K562 (cell line): Measurements from ENCODE around the gene ASCC1. TPM values are rescaled to one million over a fixed set of nuclear protein-coding genes. Genes with fewer than 3 reads are reported as not detected.

Source experiments
- ATAC-seq: fragments of 200-7000 bp; cut with Tn5 transposase; 3 replicates; pipeline ENCODE4 v1.9.1; 2020; ENCODE audit warnings: moderate library complexity
- BruUV-seq: library from RNA; stranded (reverse); fragments of 400-500 nt; replicated peaks from 2 replicates; lab custom pipeline; 2021; lab: Mats Ljungman, UMichigan
- CTCF ChIA-PET: fragments of 300-600 bp; formaldehyde crosslinking; extraction: SDS; loops from one replicate; lab custom pipeline; 2021; ENCODE audit warnings: low intra/inter-chr PET ratio; lab: Yijun Ruan, JAX
- POLR2A ChIA-PET: fragments of 300-600, 350-650 bp; sonication (Branson Sonifier 250); formaldehyde crosslinking; extraction: SDS; loops from one replicate; lab custom pipeline; 2021; ENCODE audit warnings: antibody characterized with exemption, inconsistent platforms; lab: Yijun Ruan, JAX
- DNase-seq, 4 experiments: peaks; one replicate each; pipeline versions ENCODE4 v3.0.0 to v3.0.0-alpha.2; 2011 to 2018; ENCODE audit warnings: low spot score in 3 of 4, mixed read lengths in 3 of 4; ENCODE audit errors: extremely low read depth in 1 of 4
- FAIRE-seq: peaks from 2 replicates; lab custom pipeline; 2011; peaks lifted over from hg19 to GRCh38; lab: Jason Lieb, UNC
- H2AFZ ChIP-seq: 2 replicates; pipeline ENCODE4 v1.6.0; 2011; ENCODE audit warnings: low read depth, low read length, control low read depth, inconsistent platforms
- H3K27ac ChIP-seq: fragments of 200-600 bp; 3 replicates; pipeline ENCODE4 v1.8.0; 2011; ENCODE audit warnings: low read depth, mild to moderate bottlenecking, control low read depth, inconsistent platforms, low read length, moderate library complexity, mixed read lengths; ENCODE audit errors: extremely low read depth
- H3K27me3 ChIP-seq, 2 experiments: fragments of 300-600 bp in 1 of 2; 2 replicates in 1 of 2; 3 replicates in 1 of 2; pipeline versions ENCODE4 v1.6.0 to v1.8.0; 2011; ENCODE audit warnings: inconsistent platforms in 2 of 2, low read length in 2 of 2, mild to moderate bottlenecking in 1 of 2, mixed read lengths in 1 of 2, moderate library complexity in 1 of 2; ENCODE audit not compliant: control insufficient read depth in 2 of 2, insufficient read depth in 2 of 2
- H3K36me3 ChIP-seq: fragments of 300-600 bp; 3 replicates; pipeline ENCODE4 v1.8.0; 2011; ENCODE audit warnings: mild to moderate bottlenecking, low read length, inconsistent platforms; ENCODE audit not compliant: control insufficient read depth, insufficient read depth
- H3K4me1 ChIP-seq, 2 experiments: fragments of 200-600 bp in 1 of 2; replicated peaks in 1 of 2; 2 replicates in 1 of 2; 3 replicates in 1 of 2; pipeline versions ENCODE4 v1.5.1 to v1.8.0; 2011; ENCODE audit warnings: inconsistent platforms in 2 of 2, low read length in 2 of 2, mild to moderate bottlenecking in 1 of 2, mixed read lengths in 1 of 2, moderate library complexity in 1 of 2; ENCODE audit not compliant: control insufficient read depth in 2 of 2, insufficient read depth in 2 of 2
- H3K4me2 ChIP-seq: 2 replicates; pipeline ENCODE4 v1.6.1; 2011; ENCODE audit warnings: low read length, control low read depth, inconsistent platforms, mixed read lengths; ENCODE audit not compliant: insufficient read depth
- H3K4me3 ChIP-seq: fragments of 200-600 bp; sonication (generic), shearing (Covaris generic); 2 replicates; pipeline ENCODE4 v1.5.1; 2016; ENCODE audit warnings: control low read depth, inconsistent platforms
- H3K79me2 ChIP-seq: fragments of 200-600 bp; 3 replicates; pipeline ENCODE4 v1.8.0; 2011; ENCODE audit warnings: low read length, inconsistent platforms; ENCODE audit not compliant: control insufficient read depth, insufficient read depth
- H3K9ac ChIP-seq, 2 experiments: 2 replicates each; pipeline versions ENCODE4 v1.6.0 to v1.6.1; 2011; ENCODE audit warnings: low read depth in 2 of 2, low read length in 2 of 2, control low read depth in 1 of 2, inconsistent platforms in 1 of 2, mild to moderate bottlenecking in 1 of 2, mixed read lengths in 1 of 2; ENCODE audit not compliant: insufficient read depth in 1 of 2
- H3K9me1 ChIP-seq: one replicate; pipeline ENCODE4 v1.6.0; 2011; ENCODE audit warnings: inconsistent platforms, mild to moderate bottlenecking, low read length, moderate library complexity; ENCODE audit not compliant: control insufficient read depth, insufficient read depth
- H3K9me3 ChIP-seq: replicated peaks from 2 replicates; pipeline ENCODE4 v1.5.1; 2011; ENCODE audit warnings: low read depth, low read length, inconsistent platforms; ENCODE audit not compliant: control insufficient read depth, insufficient read depth
- H4K20me1 ChIP-seq: replicated peaks from 2 replicates; pipeline ENCODE4 v1.6.1; 2011; ENCODE audit warnings: low read length, inconsistent platforms, mixed read lengths; ENCODE audit not compliant: control insufficient read depth, insufficient read depth
- AFF1 ChIP-seq, 2 experiments: fragments of 450-650 bp; IDR thresholded peaks; 2 replicates each; pipeline ENCODE4 v1.6.1; 2018; ENCODE audit warnings: mild to moderate bottlenecking in 2 of 2, low read depth in 1 of 2; ENCODE audit not compliant: partially characterized antibody in 2 of 2
- BRD4 ChIP-seq: fragments of 200-600 bp; sonication (generic); IDR thresholded peaks from 2 replicates; pipeline ENCODE4 v1.6.1; 2017; ENCODE audit warnings: inconsistent platforms
- POLR2A ChIP-seq: fragments of 450-650 bp; conservative IDR thresholded peaks from 2 replicates; pipeline ENCODE4 v1.6.1; 2016
- SNAPC5 ChIP-seq: fragments of 250-450 bp; sonication (Bioruptor Pico); IDR thresholded peaks from 2 replicates; pipeline ENCODE4 v1.8.0; 2021; ENCODE audit warnings: moderate library complexity, mild to moderate bottlenecking, inconsistent platforms
- TCF3 ChIP-seq: sonication (generic); formaldehyde crosslinking; IDR thresholded peaks from 2 replicates; pipeline ENCODE4 v1.4.0; 2020; ENCODE audit warnings: mild to moderate bottlenecking, missing genetic modification reagents
- ZBTB1 ChIP-seq: sonication (generic); formaldehyde crosslinking; IDR thresholded peaks from 2 replicates; pipeline ENCODE4 v1.8.1; 2023; ENCODE audit warnings: missing genetic modification reagents, low read depth, mild to moderate bottlenecking, borderline replicate concordance
- ZBTB33 ChIP-seq: sonication (generic); formaldehyde crosslinking; IDR thresholded peaks from 2 replicates; pipeline ENCODE4 v1.8.1; 2023; ENCODE audit warnings: mild to moderate bottlenecking, missing genetic modification reagents
- ZKSCAN1 ChIP-seq: fragments of 150-350 bp; IDR thresholded peaks from 2 replicates; pipeline ENCODE4 v1.6.1; 2016; ENCODE audit warnings: low read depth, low read length
- ZNF174 ChIP-seq: fragments of 250-450 bp; sonication (Bioruptor Pico); IDR thresholded peaks from 2 replicates; pipeline ENCODE4 v1.4.0; 2020; ENCODE audit warnings: mild to moderate bottlenecking
- ZNF717 ChIP-seq: fragments of 250-450 bp; sonication (Bioruptor Pico); IDR thresholded peaks from 2 replicates; pipeline ENCODE4 v1.5.0; 2021
- ZNF780A ChIP-seq: fragments of 250-450 bp; sonication (Bioruptor Pico); IDR thresholded peaks from 2 replicates; pipeline ENCODE4 v1.5.0; 2021; ENCODE audit warnings: mild to moderate bottlenecking
- WGBS: fragments of 100-300 bp; shearing (Covaris generic); methylation state at CpG from one replicate; pipeline ENCODE4 v1.1.6; 2016; ENCODE audit warnings: low coverage, mixed read lengths; ENCODE audit not compliant: insufficient coverage; ENCODE audit errors: missing lambda C conversion rate; 5-methylcytosine and 5-hydroxymethylcytosine counted together
- in situ Hi-C: fragments of 300-500 bp; cut with MboI; formaldehyde crosslinking; loops from 4 replicates; pipeline ENCODE4 v1.15.0; 2018; ENCODE audit warnings: inconsistent platforms, mixed read lengths
- intact Hi-C: fragments of 100-400 bp; cut with micrococcal nuclease; formaldehyde crosslinking; loops from 2 replicates; pipeline ENCODE4 v1.14.2; 2022
- polyA plus RNA-seq, 8 experiments: library from polyadenylated mRNA; depleted of rRNA in 4 of 8; stranded (reverse) in 5 of 8; unstranded in 3 of 8; fragments of >200 nt; fragmentation: Nextera tagmentation in 2 of 8; fragmentation: Illumina TruSeq in 1 of 8; extraction: Ambion mirVana in 2 of 8; extraction: Trizol in 1 of 8; gene quantifications; 2 replicates each; pipeline versions ENCODE4 v1.2.1 to v1.2.3, GENCODE V29; 2011 to 2014; ENCODE audit warnings: inconsistent platforms in 1 of 8, missing spikeins in 1 of 8
- total RNA-seq, 7 experiments: library from RNA; depleted of rRNA in 6 of 7; stranded (reverse); fragments of >200 nt in 6 of 7; fragmentation: Illumina TruSeq in 2 of 7; extraction: Trizol in 2 of 7; gene quantifications; 2 replicates each; pipeline versions ENCODE4 v1.2.1 to v1.2.3, GENCODE V29; 2011 to 2021; ENCODE audit warnings: low replicate concordance in 1 of 7

The ASCC1 gene
- total and polyA plus RNA-seq, 9 of the 15 experiments (the other 6 are each of a cell fraction or from before 2014, with no cell fraction given): 31.7 to 73.3 (median 52.8) TPM

GRCh38 chr10:72253578-72253977 lies 37.5 kb upstream of the ASCC1 start (continued):
- TF ChIP-seq SNAPC5 (CRISPR knock-in tag) (no peak), ZBTB1 (no peak), POLR2A (no peak)

GRCh38 chr10:72252972-72253371 lies 36.9 kb upstream of the ASCC1 start:
- intact Hi-C loops: no loop called here
- TF ChIP-seq AFF1 (IDR thresholded peaks at IDR 0.05; ENCODE audit: low read depth in 1 of 2, partially characterized antibody in 2 of 2) (no peak), ZNF780A (CRISPR knock-in tag) (no peak), ZNF717 (CRISPR knock-in tag) (no peak), ZKSCAN1 (no peak), BRD4 (no peak), TCF3 (CRISPR knock-in tag) (no peak), ZBTB33 (no peak), ZNF174 (no peak)
- TF ChIP-seq, all 486 proteins: peak for 0
- no peaks in the 10 kb centered on the region for H4K20me1 ChIP-seq
- ChIA-PET POLR2A (interaction anchor here (0.6 to 15.0 kb wide), 5 partner anchors 12 to 50 kb away, joined by 3 to 277 read pairs (median 9); partner anchors contain the start of gene DDIT4), CTCF (no interaction called here)
- FAIRE-seq: no peak
- no peaks in the 10 kb centered on the region for H3K36me3 ChIP-seq
- H3K27me3 ChIP-seq: no peaks in the 10 kb centered on the region
- no peak for DNase-seq
- H3K4me3 ChIP-seq: no peak overlapping the region
- peak overlapping the region; percentile 20; the same call in 1 of the 3 replicates for H3K27ac ChIP-seq
- no peak overlapping the region for H3K9ac ChIP-seq
- no peaks in the 10 kb centered on the region for H3K9me1 ChIP-seq
- no peaks in the 10 kb centered on the region for H3K9me3 ChIP-seq
- ATAC-seq: no peak
- no peaks in the 10 kb centered on the region for H3K79me2 ChIP-seq
- peaks cover 32 to 45% of the 10 kb centered on the region in 2 experiments for H3K4me1 ChIP-seq
- in situ Hi-C loops: no loop called here
- H3K4me2 ChIP-seq: no peak overlapping the region
- no TSS peak for BruUV-seq
- 84% methylated on average over 3 of the region's 3 CpGs for WGBS
- peak overlapping the region; percentile 59 for H2AFZ ChIP-seq
